Activated CD4-positive, alpha-beta T cell treated with anti-CD3 and anti-CD28 coated beads for 24 hours (primary cell): ENCODE data around the gene ZNF48.
"Not testable (repeated sequence)": the region's sequence is repeated elsewhere in the genome, so short reads cannot be mapped to it uniquely, and the experiment has no call there.

Experiments used
- DNase-seq, 2 donors: peaks; one replicate each; pipeline ENCODE4 v3.0.0-alpha.2; 2020; ENCODE audit warnings: low read depth in 2 of 2

Gene ZNF48

GRCh38 chr16:30378236-30379157 lies 16.7 kb upstream of the ZNF48 start:
- peak; percentile 98 to 99 for DNase-seq

DNA sequence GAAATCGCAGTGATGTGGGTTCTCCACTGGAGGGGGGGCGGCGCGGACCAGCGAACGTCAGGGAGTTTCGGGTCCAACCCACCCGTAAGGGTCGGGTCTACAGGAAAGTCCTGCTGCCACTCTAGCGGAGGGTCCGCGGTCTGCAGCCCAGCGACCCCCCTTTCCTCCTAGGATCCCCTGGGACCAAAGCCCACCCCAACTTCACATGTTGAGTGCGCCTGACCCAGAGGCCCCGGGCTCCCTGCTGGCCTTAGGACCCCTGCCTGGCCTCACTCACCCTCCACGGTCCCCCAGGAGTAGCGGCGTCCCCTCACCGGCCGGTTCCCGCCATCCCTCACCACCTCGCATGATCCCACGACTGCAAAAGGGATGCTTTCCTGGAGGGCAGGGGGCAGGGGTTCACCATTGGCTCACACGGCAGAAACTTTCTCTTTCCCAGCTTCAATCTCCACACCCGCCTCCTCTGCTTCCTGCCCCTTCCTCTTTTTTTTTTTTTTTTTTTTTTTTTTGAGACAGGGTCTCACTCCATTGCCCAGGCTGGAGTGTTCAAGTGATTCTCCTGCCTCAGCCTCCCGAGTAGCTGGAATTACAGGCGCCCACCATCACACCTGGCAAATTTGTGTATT lies 15.9 kb upstream of the ZNF48 start:
- no peak for DNase-seq

DNA sequence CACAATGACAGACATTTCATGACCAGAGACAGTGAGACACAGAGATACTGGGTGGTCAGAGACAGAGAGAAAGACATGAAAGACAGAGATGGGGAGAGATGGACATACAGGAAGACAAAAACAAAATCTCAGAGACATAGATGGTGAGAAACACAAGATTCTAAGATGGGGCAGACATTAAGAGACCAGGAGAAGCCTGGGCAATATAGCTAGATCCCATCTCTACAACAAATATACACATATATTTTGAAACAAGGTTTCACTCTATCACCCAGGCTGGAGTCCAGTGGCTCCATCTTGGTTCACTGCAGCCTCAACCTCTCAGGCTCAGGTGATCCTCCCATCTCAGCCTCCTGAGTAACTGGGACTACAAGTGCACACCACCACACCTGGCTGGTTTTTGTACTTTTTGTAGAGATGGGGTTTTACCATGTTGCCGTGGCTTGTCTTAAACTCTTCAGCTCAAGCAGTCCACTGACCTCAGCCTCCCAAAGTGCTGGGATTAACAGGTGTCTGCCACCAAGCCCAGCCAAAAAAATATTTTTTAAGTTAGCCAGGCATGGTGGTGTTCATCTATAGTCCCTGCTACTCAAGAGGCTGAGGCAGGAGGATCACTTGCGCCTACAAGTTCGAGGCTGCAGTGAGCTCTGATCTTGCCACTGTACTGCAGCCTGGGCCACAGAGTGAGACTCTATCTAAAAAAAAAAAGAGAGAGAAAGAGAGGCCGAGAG lies 15.0 kb upstream of the ZNF48 start:
- no peak for DNase-seq

- no peak for DNase-seq
Observed at GRCh38 chr16:30380803-30381208, 14.4 kb upstream of the ZNF48 start.

- no peak for DNase-seq
Observed at GRCh38 chr16:30381291-30382041, 13.8 kb upstream of the ZNF48 start.

GRCh38 chr16:30382111-30382881 lies 12.9 kb upstream of the ZNF48 start, which contains the start of gene SEPTIN1:
Gene SEPTIN1 (minus strand): TSS chr16:30382561. CDS start chr16:30382542, 19 bp downstream.
- DNase-seq, result peak; percentile 54 to 61

DNA sequence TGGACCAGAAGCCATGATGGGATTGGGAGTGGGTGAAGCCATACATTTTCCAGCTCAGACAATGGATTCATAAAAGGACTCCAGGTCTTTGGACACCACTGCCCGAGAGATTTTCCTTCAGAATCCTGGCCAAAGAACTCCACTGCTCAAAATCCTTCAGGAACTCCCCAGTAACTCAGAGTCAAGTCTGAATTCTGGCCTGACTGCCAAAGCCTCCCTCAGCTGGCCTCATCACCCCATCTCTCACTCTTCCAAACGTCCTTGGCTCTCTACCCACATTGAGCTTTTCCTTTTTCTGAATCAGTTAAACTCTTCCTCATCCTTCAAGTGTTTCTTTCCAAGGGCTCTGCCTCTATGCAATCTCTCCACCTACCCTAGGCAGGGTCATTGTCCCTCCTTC lies 11.7 kb upstream of the ZNF48 start:
- no peak for DNase-seq

DNA sequence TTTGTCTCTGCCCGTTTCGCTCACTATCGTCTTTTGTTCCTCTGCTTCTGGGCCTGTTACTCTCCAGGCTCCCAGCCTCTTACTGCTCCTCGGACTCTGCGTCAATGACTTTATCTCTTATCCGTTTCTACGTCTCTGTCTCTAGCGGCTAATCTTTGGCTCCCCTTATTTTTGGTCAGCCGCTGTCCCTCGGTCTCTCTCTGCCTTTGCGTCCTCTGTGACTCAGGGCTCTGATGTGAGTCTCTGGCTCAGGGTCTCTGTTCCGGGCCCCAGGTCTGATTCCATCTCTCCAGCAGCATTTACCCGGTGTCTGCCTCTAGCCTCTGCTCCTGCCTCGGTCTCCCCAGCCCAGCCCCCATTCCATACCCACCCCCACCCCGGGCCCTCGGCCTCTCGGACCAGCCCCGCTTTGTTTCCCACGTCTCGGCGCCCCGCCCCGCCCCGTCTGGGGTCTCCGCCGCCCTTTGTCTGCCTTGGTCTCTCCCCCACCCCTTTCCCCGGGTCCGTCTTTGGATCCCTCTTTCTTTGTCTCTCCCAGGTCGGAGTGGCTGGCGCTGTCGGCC lies 547 bp upstream of the ZNF48 start:
- no peak for DNase-seq

DNA sequence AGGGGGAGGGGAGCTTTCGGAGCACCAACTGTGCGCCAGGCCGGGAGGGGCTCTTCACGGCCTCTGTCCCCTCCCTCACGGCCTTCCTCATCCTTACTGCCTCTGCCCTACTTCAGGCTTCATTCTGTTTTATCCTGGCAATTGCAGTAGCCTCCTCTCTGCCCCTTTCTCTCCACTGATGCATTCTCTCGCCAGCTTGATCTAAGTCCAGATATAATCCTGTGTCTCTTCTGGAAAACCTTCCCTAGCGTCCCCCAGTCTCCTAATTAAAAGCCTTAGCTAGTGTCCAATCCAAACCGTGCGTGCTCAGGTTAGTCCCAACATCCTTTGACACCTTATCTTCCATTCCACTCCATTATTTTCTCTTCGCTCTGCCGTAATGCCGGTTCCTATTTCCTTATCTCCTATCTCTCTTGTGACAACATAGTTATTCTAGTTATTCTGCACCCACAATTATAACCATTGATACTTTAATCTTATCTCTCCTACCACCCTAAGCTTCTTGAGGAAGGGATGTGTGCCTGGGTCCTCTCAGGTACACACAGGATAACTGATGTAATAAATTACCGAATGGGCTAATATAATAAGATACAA lies 869 bp downstream of the ZNF48 start:
- DNase-seq, result no peak

- not testable (repeated sequence) for DNase-seq
Observed at GRCh38 chr16:30396627-30397026, 1.4 kb downstream of the ZNF48 start.

GRCh38 chr16:30397056-30397455 lies 1.8 kb downstream of the ZNF48 start:
- no peak for DNase-seq

DNA sequence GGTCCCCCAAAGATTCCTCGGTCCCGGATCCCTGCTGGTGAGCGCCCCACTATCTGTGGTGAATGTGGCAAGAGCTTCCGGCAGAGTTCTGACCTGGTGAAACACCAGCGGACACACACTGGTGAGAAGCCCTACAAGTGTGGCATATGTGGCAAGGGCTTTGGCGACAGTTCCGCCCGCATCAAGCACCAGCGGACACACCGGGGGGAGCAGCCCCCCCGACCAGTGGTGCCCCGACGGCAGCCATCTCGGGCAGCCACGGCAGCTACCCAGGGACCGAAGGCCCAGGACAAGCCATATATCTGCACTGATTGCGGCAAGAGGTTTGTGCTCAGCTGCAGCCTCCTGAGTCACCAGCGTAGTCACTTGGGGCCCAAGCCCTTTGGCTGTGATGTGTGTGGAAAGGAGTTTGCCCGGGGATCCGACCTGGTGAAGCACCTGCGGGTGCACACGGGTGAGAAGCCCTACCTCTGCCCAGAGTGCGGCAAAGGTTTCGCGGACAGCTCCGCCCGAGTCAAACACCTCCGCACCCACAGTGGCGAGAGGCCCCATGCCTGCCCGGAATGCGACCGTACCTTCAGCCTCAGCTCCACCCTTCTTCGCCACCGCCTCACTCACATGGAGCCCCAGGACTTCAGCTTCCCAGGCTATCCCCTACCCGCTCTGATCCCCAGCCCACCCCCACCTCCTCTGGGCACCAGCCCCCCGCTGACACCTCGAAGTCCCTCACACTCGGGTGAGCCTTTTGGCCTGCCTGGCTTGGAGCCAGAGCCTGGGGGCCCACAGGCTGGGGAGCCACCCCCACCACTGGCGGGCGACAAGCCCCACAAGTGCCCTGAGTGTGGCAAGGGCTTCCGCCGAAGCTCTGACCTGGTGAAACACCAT lies 2.8 kb downstream of the ZNF48 start:
- DNase-seq, result no peak

- no peak for DNase-seq
Observed at GRCh38 chr16:30398661-30399434, 3.6 kb downstream of the ZNF48 start.

- no peak for DNase-seq
Observed at GRCh38 chr16:30399435-30400186, 4.4 kb downstream of the ZNF48 start.

GRCh38 chr16:30401768-30402425 lies 6.7 kb downstream of the ZNF48 start:
- DNase-seq, result no peak

DNA sequence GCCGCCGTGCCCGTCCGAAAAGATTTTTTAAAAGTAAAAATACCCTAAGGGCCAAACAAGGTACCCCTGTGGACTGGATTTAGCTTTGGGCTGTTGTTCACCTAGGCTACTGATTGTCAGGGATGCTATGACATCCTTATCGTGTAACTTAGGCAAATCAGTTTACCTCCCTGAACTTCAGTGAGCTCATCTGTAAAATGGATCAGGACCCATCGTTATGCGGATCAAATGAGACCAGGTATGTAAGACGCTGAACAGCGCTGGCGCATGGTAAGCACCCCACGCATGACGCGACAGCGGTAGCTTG lies 11.5 kb downstream of the ZNF48 start:
- DNase-seq, result no peak

DNA sequence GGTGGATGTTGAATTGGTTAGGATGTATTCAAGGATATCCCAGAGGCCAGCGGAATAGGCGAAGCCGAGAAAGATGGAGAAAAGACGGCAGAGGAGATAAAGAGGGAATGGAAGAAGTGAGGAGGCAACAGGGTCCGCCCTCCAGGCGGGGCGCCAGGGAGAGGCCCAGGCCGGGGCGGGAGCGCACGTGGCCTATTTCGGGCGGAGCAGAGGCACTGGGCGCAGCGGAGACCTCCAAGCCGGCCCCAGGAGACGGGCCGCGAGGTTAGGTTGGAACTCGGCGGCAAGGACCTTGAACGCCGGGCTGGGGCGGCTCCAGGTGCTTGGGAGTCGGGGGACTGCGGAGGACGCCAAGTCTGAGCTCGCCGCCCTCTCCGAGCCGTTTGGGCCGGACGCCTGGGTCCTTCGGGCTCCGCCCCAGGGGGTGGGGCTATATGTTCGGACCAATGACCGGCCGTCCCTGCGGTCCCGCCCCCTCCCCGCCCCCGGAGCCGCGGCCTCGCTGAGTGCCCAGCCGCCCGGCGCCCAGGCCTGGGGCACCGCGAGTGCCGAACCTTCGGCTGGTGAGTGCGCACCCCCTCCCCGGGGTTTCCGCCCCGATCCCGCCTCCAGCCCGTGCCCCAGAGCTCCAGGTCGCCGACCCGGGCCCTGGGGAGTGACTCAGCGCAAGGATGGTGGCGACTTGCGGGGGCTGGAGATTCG lies 12.0 kb downstream of the ZNF48 start, which contains the start of gene ZNF771:
TSS of gene ZNF771 (plus strand) at position 505 of the 702 bp plus-strand sequence. CDS start 448 bp downstream, outside the sequence.
- DNase-seq, result peak; percentile 86 to 95
